ENCODE measurements around the gene TSPOAP1. TPM values are rescaled to one million over a fixed set of nuclear protein-coding genes. Genes with fewer than 3 reads are reported as not detected.
A peak's percentile ranks its signal among the peaks of the same experiment; 100 is the strongest.

TSPOAP1 gene
- total RNA-seq, 2 experiments from 2014 or later = 17.8 to 19.5 TPM

DNA sequence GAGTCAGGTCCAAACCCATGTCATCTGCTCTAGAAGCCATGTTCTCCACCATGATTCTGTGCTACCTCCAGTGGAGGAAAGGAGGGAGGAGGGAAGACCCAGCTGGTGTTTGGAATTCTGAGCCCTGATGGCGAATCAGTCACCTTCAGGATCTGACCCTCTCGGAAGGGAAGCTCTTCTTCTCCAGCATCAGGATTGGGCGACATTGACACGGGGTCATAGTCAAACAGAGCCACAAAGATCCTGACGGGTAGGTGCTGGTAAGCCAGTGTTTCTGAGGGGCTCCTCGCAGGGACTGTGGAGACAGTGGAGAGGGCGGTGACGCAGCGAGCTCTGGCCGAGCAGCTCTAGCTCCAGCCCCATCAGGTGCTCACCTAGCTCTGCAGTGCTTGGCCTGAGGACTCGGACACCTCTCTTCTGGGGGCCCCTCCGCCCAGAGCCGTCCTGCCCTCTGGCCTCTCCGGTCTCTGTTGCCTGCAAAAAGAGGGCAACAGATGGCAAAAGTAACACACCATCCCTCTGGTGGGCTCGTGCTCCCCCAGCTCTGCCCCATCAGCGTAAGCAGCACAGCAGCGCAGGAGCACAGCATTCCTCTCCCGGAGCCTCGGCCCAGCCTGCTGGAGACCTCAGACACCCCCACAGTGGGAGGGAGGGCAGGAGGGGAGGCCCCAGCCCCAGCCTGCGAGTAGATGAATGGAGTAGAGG, 21.0 kb downstream of the TSPOAP1 start:
- Mint-ChIP-seq H3K27ac (no peak overlapping the region), H3K4me3 (no peak overlapping the region), H3K9me3 (no peaks in the 10 kb centered on the region), H3K4me1 (ENCODE audit: low read depth) (peaks cover 6% of the 10 kb centered on the region), H3K36me3 (ENCODE audit: low read depth) (no peaks in the 10 kb centered on the region), H3K27me3 (no peaks in the 10 kb centered on the region)
- POLR2A ChIA-PET = interaction anchor here (1.5 kb wide), 1 partner anchor 44 kb away, joined by 3 read pairs; the partner anchor contains the start of gene SUPT4H1
- DNase-seq = peak in 1 of 14 experiments; percentile 16
- H3K9me3 ChIP-seq (ENCODE audit: control insufficient read depth in 1 of 2, insufficient read depth in 1 of 2, low read length in 2 of 2) = no peaks in the 10 kb centered on the region
- H3K4me1 ChIP-seq (ENCODE audit: insufficient read depth, low read length) = peaks cover 8% of the 10 kb centered on the region
- H3K27me3 ChIP-seq (ENCODE audit: control insufficient read depth in 1 of 2, insufficient read depth in 2 of 2, low read length in 2 of 2) = no peaks in the 10 kb centered on the region
- H3K36me3 ChIP-seq (ENCODE audit: insufficient read depth, low read length) = peaks cover 16% of the 10 kb centered on the region
- TF ChIP-seq, protein P1, sequence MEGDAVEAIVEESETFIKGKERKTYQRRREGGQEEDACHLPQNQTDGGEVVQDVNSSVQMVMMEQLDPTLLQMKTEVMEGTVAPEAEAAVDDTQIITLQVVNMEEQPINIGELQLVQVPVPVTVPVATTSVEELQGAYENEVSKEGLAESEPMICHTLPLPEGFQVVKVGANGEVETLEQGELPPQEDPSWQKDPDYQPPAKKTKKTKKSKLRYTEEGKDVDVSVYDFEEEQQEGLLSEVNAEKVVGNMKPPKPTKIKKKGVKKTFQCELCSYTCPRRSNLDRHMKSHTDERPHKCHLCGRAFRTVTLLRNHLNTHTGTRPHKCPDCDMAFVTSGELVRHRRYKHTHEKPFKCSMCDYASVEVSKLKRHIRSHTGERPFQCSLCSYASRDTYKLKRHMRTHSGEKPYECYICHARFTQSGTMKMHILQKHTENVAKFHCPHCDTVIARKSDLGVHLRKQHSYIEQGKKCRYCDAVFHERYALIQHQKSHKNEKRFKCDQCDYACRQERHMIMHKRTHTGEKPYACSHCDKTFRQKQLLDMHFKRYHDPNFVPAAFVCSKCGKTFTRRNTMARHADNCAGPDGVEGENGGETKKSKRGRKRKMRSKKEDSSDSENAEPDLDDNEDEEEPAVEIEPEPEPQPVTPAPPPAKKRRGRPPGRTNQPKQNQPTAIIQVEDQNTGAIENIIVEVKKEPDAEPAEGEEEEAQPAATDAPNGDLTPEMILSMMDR (IDR thresholded peaks at IDR 0.05) = no peak
- intact Hi-C loops (cut with DNase I, micrococcal nuclease) = no loop called here
- CTCF ChIA-PET = interaction anchor here (1.3 to 1.8 kb wide), 2 partner anchors 10 to 37 kb away, joined by 3 to 10 read pairs; no protein-coding TSS in a partner anchor
- no peak for ATAC-seq (ENCODE audit: poor library complexity)
- H3K27ac ChIP-seq (ENCODE audit: low read depth in 1 of 2, low read length in 2 of 2) = no peak overlapping the region
- H3K4me3 ChIP-seq (ENCODE audit: low read length) = no peak overlapping the region

DNA sequence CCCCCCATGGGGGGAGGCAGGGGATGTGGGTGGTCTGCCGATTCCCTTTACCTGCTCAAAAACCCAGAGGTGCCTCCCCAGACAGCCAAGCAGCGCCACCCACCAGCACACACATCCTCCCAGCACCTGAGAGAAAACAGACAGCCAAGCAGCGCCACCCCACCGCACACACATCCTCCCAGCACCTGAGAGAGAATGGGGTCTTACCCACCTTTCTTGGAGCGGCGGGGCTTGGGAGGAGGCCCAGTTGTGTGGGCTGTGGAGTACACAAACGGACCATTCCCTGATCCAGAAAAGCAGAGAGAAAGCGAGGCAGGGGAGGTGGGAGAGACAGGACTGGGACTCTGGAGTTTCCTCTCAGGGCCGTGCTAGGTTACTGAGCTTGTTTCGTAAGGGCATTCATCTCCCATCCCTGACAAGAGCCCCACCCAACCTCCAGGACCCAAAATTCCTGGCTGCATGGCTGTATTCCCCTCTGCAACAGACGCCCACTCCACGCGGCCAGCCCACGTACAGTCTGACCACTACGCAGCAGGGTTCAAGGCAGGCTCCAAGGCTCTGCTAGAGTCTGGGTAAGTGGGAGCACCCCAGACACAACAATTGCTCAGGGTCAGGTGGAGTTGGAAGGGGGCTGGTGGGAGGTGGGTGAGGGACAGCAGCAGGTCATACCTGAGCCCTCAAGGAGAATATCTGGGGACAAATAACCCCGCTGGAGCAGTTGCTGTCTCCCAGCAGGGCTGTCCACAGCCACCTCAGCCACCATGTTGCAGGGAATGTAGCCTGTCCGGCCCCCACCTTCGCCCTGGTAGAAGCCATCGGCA, 22.3 kb downstream of the TSPOAP1 start:
- peak in 1 of 14 experiments; percentile 3 for DNase-seq
- Histone ChIP-seq H3K4me1 (ENCODE audit: insufficient read depth, low read length) (peaks cover 8% of the 10 kb centered on the region), H3K27me3 (ENCODE audit: control insufficient read depth in 1 of 2, insufficient read depth in 2 of 2, low read length in 2 of 2) (no peaks in the 10 kb centered on the region), H3K36me3 (ENCODE audit: insufficient read depth, low read length) (peaks cover 14% of the 10 kb centered on the region), H3K4me3 (ENCODE audit: low read length) (no peak overlapping the region), H3K9me3 (ENCODE audit: control insufficient read depth in 1 of 2, insufficient read depth in 1 of 2, low read length in 2 of 2) (no peaks in the 10 kb centered on the region), H3K27ac (ENCODE audit: low read depth in 1 of 2, low read length in 2 of 2) (no peak overlapping the region)
- ChIA-PET POLR2A (interaction anchor here (1.7 kb wide), 1 partner anchor 22 kb away, joined by 4 read pairs; the partner anchor contains the start of gene TSPOAP1), CTCF (no interaction called here)
- Mint-ChIP-seq H3K36me3 (ENCODE audit: low read depth) (no peaks in the 10 kb centered on the region), H3K27me3 (no peaks in the 10 kb centered on the region), H3K4me3 (no peak overlapping the region), H3K4me1 (ENCODE audit: low read depth) (peaks cover 6% of the 10 kb centered on the region), H3K9me3 (no peaks in the 10 kb centered on the region), H3K27ac (no peak overlapping the region)
- ATAC-seq (ENCODE audit: poor library complexity) = no peak
- intact Hi-C loops (cut with DNase I, micrococcal nuclease) = no loop called here
- TF ChIP-seq, protein P1 (IDR thresholded peaks at IDR 0.05) = no peak

DNA sequence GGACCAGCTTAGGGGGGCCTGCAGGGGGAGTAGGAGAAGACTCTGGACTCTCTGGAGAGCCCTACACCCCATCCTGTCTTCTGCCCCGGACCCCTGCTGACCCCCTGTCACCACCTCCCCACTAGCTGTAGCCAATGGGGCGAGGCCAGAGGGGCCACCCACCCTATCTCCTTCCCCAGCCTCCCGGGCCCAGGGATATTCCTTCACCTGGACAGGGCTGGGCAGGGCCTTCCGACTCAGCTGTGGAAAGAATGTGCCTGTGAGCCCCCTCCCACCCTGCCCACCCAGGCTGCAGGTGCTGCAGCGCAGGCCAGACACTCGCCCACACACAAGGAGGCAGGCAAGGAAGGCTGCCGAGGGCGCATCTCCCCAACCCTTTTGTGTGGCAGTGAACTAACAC, 23.0 kb downstream of the TSPOAP1 start:
- Histone ChIP-seq H3K36me3 (ENCODE audit: insufficient read depth, low read length) (peaks cover 14% of the 10 kb centered on the region), H3K4me1 (ENCODE audit: insufficient read depth, low read length) (peaks cover 8% of the 10 kb centered on the region), H3K27ac (ENCODE audit: low read depth in 1 of 2, low read length in 2 of 2) (no peak overlapping the region), H3K4me3 (ENCODE audit: low read length) (no peak overlapping the region), H3K9me3 (ENCODE audit: control insufficient read depth in 1 of 2, insufficient read depth in 1 of 2, low read length in 2 of 2) (no peaks in the 10 kb centered on the region), H3K27me3 (ENCODE audit: control insufficient read depth in 1 of 2, insufficient read depth in 2 of 2, low read length in 2 of 2) (no peaks in the 10 kb centered on the region)
- intact Hi-C loops (cut with DNase I, micrococcal nuclease) = no loop called here
- Mint-ChIP-seq H3K4me3 (no peak overlapping the region), H3K9me3 (no peaks in the 10 kb centered on the region), H3K4me1 (ENCODE audit: low read depth) (peaks cover 6% of the 10 kb centered on the region), H3K36me3 (ENCODE audit: low read depth) (no peaks in the 10 kb centered on the region), H3K27me3 (no peaks in the 10 kb centered on the region), H3K27ac (no peak overlapping the region)
- ChIA-PET CTCF (no interaction called here), POLR2A (interaction anchor here (1.7 kb wide), 1 partner anchor 22 kb away, joined by 4 read pairs; the partner anchor contains the start of gene TSPOAP1)
- ATAC-seq (ENCODE audit: poor library complexity) (no peak), DNase-seq (peak in 1 of 14 experiments; percentile 12)
- TF ChIP-seq, protein P1 (IDR thresholded peaks at IDR 0.05) = no peak
